ENCODE measurements around the gene ROBO4.

Gene ROBO4

DNA sequence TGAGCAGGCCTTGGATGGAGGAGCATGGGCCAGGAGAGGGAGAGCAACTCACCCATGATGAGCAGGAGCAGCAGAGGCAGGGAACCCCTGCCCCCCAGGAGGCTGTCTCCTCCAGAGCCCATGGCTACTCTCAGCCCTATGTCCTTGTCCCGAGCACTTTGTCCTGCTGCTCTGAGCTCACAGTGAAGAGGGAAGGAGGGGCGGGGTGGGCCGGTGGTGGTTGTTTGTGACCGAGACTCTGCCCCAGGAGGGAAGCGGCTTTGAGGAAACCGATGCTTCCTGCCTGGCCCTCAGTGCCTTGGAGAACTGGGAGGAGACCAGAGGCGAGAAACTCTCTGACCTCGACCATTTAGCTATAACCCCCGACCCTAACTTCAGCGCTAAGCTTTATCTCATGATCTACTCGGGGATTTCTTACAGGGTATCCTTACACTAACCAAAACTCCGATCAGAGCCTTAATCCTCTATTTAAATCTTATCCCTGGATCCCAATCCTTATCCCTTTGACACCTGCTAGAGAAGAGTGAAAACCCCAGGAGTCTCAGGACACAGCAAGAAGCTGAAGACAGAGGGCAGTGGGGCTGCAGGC lies at the start of gene ROBO4:
TSS of gene ROBO4 (minus strand) at position 192 of the 589 bp plus-strand sequence. CDS start at position 122, 70 bp downstream.
- DNase-seq: peak in 6 of 42 donors; percentile 24 to 46 (median 32)
- intact Hi-C loops (cut with DNase I): no loop called here

DNA sequence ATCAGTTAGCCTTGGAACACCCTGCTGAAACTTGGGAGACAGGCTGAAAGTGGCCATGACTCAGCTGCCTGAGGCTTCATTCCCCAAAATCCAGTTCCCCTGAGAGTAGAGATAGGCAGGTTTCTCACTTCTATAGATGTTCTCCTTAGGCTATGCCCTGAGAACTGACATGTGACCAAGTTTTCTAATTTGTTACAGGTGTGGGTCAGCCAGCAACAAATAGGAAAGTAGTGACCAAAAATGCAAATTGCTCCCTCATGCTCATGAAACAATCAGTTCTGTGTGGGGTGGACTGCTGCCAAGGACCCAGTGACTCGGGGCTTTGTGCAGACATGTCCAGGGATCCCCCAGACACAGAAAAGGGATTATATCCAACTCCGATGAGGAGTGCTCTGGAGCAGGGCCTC lies 49.1 kb upstream of the ROBO4 start:
- peak; percentile 55 to 95 (median 86) for DNase-seq
- intact Hi-C loops (cut with DNase I): no loop called here

DNA sequence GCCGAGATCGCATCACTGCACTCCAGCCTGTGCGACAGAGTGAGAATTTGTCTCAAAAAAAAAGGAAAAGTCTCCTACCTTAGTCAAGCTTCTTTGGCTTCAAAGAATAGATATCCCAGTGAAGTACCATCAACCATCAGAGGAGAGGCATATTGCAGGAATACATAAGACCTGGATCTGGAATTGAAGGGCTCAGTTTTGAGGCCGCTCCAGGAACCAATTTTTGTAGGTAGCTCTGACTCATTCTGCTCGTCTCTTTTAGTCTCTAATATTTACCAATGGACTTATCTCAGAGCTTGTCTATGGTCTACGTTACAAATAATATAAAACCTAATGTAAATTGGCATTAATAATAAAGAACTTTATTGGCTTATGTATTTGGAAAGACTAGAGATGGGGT lies 48.2 kb upstream of the ROBO4 start:
- intact Hi-C loops (cut with DNase I): no loop called here
- DNase-seq: no peak

DNA sequence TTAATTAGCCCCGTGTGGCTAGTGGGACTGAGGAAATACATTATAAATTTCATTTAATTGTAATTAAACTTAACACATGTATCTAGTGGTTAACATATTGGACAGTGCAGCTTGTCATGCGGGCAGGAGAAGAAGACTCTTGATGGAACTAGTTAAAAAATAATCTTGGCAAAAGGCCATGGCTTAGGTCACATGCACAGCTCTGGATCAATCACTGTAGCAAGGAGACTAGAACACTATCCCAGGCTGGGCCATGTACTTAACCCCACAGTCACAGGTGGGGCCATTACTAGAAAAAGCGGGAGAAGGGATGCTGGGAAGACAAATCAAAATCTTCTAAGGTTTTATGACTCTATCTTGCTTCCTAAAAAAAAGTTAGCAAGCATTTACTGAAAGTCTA lies 46.9 kb upstream of the ROBO4 start:
- no peak for DNase-seq
- intact Hi-C loops (cut with DNase I): no loop called here

DNA sequence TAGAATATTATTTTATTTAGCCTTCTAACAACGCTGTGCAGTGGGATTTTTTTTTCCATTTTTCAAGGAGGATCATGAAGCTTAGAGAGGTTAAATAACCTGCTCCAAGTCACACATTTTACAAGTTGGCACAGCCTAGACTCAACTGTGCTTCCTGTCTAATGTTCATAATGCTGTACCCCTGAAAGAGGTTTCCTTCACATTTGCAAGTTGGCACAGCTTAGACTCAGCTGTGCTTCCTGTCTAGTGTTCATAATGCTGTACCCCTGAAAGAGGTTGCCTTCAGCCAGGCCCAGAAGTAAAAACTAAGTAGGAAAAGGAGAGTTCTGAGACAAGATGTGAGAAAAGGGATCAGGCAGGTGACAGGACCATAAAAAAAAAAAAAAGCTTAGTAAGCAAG lies 46.1 kb upstream of the ROBO4 start:
- no peak for DNase-seq
- intact Hi-C loops (cut with DNase I): no loop called here

DNA sequence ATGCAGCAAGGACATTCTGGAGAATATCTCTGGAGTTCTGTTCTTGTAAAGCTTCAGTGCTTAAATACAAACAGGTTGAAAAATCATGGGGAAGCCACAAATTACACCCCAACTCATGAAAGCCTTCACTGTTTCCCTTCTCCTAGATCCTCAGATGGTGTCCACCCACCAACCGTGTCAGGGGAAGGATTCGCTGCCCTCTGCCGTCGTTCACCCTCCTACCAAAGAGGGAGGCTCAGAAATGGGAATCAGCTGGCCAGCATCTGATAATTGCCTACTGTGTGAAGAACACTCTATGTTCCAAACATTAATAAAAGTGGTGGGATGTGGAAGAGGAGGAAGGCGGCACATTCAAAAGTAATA lies 45.6 kb upstream of the ROBO4 start:
- intact Hi-C loops (cut with DNase I): no loop called here
- DNase-seq: peak; percentile 54 to 92 (median 82)

DNA sequence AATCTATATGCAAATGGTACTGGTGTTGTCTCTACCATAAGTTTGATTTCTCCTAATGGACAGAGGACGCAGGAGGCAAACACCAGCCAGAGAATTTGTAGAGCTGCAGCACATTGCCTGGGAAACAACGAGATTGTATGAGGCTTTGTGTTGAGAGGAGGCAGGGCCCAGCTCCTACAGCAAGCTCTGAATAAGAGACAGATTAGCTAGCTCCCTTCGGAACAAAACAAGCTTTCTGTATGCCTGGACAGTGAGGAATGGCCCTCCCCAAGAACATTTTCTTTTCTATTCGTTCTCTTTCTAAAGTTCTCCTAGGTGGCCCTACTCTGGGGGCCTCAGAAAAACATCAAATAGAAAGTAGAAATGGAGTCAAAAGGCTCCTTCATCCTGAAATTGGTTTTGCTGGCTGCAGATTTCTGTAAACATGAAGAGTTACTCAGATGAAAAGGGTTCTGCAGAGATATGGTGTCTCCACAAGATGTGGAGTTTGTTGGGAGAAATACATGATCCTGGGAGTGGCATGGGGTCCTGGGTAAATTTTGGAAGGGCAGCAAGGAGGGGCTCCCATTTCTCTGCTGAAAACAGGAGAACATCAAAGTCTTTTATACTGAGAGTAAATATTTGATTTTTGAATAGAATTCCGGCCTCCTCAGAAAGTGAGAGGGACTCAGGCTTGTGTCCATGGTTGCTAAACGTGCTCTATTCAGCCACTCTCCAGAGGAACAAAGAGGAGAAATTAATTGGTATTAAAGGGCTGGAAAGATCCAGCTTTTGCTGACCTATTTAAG lies 45.0 kb upstream of the ROBO4 start:
- intact Hi-C loops (cut with DNase I): no loop called here
- DNase-seq: peak in 41 of 42 donors; percentile 30 to 91 (median 75)

DNA sequence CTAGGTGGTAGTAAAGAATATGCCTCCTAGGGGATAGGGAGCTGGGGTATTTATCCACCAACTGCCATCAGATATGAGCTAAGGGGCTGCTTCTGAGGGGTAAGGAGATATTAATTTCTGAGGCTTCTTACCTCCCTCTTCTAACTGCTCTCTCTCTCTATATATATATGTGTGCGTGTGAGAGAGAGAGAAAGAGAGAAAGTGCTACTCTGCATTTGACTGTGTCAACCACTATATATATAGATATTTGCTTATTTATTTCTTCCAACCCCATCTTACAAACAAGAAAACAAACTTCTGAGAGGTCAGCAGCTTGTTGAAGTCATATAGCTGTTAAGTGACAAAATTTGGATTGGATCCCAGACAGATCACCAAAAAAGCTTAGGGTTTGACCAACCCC lies 44.0 kb upstream of the ROBO4 start:
- intact Hi-C loops (cut with DNase I): no loop called here
- DNase-seq: no peak

DNA sequence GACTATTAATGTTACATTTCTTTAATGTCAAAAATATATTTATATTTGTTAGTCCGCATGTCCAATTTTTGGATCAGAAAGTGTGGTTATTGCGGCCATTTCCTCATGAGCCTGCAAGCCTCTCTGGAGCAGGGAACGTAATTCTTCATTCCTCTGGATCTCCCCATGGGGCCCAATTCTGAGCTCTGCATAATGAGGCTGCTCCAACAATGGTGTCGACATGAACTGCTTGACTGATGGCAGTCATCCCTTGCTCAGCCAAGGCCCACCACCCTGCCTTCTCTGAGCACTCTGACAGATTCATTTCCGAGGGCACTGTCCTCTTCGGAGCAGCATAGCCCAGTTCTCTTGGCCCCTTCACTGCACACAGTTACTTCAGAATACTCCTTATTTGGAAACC lies 41.3 kb upstream of the ROBO4 start:
- DNase-seq: no peak
- intact Hi-C loops (cut with DNase I): no loop called here

DNA sequence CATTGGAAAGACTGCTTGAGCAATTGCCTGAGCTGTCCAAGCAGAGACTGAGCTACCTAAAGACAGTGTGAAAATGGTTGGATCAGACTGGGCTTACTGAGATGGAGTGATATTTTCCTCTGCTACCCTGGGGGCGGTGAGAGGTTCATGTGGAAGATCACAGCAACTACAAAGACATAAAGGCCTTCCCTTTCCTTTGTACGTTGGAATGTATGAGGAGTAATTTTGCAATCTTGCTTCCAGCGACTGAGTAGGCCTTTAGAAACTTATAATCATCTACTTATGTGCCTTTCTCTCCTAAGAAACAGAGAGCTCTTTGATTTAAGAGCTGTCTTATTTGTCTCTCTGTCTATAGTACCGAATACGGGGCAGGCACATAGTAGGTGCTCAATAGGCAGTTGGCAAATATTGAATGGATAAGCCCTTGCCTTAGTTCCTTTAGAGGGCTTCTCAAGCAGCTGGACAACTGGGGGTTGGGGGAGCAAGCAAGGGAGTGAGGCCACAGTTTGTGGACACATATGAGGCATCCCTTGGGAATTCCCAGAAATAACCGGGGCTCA lies 40.6 kb upstream of the ROBO4 start:
- intact Hi-C loops (cut with DNase I): no loop called here
- DNase-seq: no peak

DNA sequence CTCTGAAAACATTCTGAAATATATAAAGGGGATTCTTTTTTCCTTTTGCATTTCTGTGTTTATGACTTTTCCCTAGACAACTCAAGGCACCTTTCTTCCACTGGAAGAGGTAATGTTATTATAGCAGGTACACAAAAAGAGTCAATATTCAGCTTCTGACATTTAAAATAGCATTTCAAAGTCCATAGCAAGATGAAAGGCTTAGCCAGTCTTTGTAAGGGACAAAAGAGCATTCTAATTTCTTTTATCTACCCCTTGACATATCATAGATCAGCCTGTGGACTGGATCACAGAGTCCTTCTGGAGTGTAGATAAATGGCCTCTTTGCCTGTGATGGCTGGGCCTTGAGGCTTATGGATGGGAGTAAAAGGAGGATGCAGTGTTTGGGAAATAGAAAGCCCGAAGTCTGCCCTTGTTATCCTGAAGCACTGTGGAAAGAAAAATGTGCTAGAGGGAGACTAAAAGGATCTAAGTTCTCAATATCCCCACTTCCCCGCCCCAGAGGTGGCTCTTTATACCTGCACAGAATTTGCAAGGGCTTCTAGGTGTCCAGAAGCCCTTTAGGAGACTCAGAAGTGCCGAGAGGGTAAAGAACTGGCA lies 39.8 kb upstream of the ROBO4 start:
- intact Hi-C loops (cut with DNase I): no loop called here
- DNase-seq: no peak

DNA sequence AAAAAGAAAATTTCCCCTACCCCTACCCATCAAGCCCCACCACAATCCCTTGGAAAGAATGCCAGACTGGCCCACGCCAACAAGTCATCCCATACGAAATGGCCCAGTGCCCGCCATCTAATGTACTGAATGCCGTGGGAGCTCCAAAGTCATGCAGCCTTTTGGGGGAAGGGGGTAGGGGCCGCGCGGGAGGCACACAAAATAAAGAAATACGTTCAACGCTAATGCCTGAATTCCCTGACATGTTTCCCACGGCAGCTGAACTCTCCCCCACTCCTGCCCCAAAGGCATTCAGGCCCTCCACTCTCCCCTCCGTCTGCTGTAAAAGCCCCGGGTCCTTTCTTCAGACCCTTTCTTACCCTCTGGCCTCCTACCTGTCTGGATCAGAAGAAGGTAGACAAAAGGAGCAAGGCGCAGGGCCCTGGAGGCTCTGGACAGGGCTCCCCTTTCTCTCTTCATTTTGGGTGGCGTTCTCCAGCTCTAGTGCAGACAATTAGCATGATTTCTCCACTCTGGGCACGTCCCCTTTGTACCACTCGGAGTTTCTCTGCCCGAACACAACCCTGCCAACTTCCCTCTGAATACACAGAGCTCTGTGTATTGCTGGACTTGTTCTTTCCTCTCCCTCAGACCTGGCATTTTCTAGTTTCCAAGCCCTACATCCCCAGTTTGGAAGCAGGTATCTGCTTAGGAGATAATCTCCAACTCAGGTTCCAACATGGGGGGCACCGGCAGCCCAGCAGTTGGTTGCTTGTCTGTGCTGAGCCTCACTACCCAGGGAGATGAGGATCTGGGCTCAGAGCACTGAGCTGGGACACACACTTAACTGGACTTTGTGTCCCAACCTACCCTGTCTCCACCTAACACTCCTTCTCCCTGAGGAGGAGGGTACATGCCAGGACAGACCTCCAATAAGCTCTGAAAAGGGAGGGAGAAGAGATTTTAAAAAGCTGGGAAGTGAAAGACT lies 38.2 kb upstream of the ROBO4 start, which contains the start of gene HEPACAM:
TSS of gene HEPACAM (minus strand) at position 500 of the 967 bp plus-strand sequence. CDS start at position 459, 41 bp downstream.
- intact Hi-C loops (cut with DNase I): no loop called here
- DNase-seq: peak; percentile 33 to 95 (median 82)

DNA sequence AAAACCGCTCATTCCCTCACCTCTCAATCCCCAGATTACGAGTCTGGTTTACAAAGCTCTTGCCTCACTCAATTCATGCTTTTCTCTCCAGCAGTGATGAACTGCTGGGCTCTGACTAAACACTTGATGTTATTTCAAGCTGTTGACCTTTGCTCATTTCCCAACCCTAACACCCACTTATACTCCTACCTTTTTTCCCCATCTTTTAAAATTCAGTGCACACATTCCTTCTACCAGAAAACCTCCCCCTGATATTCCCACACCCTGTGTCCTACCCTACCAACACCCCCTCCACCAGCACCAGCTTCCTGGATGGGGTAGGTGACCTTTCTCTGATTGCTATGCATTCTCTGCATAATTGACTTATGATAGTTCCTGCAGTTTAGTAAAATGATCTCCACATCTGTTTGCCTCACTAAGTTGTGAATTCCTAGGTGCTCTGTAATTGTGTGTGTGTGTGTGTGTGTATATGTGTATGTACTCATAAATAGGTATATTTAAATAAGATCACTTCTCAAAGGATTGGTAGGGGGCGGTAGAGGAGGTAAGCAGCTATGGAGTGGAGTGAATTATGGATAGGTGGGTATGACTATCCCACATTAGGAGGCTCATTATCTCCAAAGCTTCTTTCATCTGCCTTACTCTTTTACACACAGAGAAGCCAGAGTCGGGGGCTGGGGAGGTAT lies 37.3 kb upstream of the ROBO4 start:
- DNase-seq: no peak
- intact Hi-C loops (cut with DNase I): no loop called here

DNA sequence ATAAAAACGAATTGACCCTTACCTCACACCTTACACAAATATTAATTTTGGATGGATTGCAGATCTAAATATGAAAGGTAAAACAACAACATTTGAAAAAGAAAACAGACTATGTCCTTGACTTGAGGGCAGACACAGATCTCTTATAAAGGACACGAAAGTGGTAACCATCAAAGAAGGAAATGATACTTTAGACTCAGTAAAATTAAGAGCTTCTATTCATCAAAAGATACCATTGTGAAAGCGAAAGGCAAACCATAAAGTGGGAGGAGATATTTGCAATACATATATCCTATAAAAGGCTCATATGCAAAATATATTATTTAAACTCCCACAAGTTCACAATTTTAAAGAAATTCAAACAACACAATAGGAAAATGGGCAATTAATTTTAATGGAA lies 33.1 kb upstream of the ROBO4 start:
- no peak for DNase-seq
- intact Hi-C loops (cut with DNase I): no loop called here

DNA sequence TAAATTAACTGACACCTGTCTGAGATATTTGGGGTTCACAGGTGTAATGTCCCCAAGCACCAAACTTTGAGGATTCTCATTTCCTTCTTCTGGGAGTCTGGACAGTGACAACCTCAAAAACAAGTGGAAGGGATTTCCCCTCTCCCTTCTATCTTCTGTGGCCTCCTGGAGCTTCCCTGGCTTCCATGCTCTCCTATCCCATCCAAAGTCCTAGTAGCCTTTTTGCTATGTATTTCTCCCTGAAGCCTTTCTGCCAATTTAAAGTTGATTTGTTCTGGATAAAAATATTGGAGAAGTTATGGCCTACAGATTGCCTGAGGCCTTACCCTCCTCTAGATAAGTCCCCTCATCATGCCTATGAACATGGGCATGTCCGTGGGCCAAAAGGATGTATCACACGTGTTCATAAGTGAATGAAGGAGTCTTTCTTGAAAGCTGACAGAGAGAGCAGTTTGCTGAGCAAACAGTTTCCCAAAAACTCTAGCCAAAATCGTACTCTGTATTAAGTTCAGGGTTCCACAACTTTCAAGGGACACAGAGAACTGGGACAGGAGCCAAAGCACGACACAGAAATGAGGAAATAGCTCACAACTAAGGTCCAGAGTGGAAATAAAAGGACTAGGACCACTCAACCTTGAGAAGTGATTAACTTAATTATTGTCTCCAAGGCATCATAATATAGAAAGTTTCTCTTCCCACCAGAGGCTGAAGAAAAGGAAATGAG lies 31.4 kb upstream of the ROBO4 start:
- peak in 8 of 42 donors; percentile 20 to 72 (median 50) for DNase-seq
- intact Hi-C loops (cut with DNase I): no loop called here

DNA sequence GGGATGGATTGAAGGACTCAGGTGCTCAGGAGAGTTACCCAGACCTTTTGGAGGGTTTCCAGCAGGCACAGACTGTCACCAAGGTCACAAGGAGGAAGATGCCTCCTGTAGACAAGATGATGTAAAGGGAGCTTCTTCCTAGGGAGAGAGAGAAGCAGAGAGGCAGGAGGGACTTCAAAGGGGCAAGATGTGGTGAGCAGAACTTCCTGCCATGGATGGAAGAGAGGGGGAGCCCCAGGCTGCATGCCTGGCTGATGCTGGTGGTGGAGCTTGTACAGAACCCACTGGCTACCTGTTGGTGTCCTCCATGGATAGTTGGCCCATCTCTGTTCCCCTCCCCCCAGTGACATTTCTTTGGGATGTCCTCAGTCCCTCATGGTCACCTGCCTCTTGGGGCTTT lies 25.6 kb upstream of the ROBO4 start:
- intact Hi-C loops (cut with DNase I): no loop called here

DNA sequence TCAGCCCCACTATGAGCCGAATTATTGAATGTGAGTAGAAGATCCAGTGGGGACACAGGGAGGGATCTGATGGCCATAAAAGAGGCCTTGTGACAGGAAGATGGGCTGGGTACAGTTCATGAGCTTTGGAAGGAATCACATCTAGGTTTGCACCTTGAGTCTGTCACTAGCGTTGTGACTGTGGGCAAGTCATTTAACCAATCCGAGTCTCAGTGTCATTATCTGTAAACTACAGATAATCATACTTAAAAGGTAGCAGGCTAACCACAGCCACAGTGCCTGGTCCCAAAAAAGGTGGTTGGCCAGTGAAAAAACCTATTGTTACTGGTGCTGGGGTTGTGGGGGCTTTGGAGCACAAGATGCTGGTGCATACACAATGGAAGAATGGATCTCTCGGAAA lies 25.2 kb upstream of the ROBO4 start:
- peak in 1 of 42 donors; percentile 14 for DNase-seq
- intact Hi-C loops (cut with DNase I): no loop called here

More for the DNA sequence above, 25.6 kb upstream of the ROBO4 start:
- peak in 1 of 42 donors; percentile 30 for DNase-seq
